Measurements from ENCODE around the gene OSGEPL1.
"Not testable (repeated sequence)": the region's sequence is repeated elsewhere in the genome, so short reads cannot be mapped to it uniquely, and the experiment has no call there.

The OSGEPL1 gene

DNA sequence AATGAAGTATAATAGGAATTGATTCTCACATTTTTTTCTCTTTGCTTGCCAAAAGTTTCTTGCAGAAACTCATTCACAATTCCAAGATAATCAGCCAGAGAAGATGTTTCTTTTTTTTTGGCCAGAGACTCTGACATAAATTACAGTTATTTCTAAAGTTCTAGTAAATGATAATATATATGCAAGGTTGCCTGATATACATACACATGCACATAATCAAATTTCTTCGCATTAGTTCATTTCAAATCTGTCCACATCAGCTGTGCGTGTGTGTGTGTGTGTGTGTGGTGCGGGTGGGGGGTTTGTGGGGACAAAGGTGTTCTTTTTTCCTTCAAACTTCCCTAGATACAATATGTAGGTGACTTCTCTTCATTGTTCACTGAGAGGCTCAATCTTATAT lies 33.2 kb downstream of the OSGEPL1 start:
- DNase-seq, result no peak

DNA sequence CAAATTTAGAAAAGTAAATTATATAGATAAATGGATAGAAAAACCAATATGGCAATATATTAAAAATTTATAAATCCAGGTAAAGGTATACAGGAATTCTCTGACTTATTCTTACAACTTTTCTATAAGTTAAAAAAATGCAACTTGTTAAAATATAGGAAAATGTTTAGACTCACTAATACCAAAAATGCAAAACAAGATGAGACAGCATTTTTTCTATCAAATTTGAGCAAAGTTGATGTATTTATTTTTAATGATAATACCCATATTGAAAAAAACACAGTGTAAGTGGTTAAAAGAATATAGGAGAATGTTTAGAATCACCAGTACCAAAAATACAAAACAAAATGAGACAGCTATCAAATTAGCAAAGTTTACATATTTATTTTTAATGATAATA lies 35.7 kb downstream of the OSGEPL1 start:
- no peak for DNase-seq

DNA sequence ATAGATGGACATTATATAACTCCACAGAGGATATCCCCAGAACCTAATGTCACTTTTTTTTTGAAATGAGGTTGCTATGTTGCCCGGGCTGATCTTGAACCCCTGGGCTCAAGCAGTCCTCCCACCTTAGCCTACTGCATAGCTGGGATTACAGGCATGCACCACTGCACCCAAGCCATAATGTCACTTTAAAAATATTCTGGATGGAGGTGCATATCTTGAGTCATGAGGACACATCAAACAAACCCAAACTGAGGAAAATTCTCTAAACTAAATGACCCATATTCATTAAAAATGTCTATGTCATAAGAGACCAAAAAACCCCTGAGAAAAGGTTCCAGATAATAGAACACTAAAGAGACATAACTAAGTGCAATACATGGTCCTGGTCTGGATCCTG lies 36.3 kb downstream of the OSGEPL1 start:
- DNase-seq, result no peak

DNA sequence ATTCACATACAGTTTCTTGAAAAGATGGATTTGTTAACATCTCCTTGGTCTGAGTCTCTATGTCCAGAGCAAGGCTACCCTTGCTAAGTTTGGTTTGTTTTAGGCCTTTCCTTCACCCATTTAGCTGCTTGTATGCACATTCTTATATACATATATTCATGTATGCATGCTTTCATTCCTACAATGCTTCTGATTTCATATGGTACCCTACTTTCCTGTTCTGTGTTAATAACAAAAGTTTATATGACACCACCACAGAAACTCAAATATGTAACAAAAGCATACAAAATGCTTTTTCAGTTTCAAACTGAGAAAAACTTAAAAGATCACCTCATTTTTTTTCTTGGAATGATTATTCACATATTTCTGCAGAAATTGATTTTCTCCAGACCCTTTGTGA lies 39.4 kb downstream of the OSGEPL1 start:
- no peak for DNase-seq

DNA sequence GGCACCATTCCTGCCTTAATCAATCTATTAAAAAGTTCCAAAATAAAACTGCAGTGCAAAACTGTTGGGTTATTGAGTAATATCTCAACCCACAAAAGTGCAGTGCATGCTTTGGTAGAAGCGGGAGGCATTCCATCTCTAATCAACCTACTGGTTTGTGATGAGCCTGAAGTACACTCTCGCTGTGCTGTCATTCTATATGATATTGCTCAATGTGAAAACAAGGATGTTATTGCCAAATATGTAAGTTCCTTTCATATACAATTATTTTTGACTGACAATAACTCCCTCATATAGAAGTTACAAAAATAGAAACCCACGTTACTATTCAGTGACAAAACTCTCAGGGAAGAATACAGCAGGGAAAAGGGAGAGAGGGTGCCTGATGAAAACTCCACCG lies 43.0 kb downstream of the OSGEPL1 start:
- no peak for DNase-seq

DNA sequence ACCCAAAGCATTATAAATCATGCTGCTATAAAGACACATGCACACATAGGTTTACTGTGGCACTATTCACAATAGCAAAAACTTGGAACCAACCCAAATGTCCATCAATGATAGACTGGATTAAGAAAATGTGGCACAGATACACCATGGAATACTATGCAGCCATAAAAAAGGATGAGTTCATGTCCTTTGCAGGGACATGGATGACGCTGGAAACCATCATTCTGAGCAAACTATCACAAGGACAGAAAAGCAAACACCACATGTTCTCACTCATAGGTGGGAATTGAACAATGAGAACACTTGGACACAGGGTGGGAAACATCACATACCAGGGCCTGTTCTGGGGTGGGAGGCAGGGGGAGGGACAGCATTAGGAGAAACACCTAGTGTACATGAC lies 45.0 kb downstream of the OSGEPL1 start:
- not testable (repeated sequence) for DNase-seq

DNA sequence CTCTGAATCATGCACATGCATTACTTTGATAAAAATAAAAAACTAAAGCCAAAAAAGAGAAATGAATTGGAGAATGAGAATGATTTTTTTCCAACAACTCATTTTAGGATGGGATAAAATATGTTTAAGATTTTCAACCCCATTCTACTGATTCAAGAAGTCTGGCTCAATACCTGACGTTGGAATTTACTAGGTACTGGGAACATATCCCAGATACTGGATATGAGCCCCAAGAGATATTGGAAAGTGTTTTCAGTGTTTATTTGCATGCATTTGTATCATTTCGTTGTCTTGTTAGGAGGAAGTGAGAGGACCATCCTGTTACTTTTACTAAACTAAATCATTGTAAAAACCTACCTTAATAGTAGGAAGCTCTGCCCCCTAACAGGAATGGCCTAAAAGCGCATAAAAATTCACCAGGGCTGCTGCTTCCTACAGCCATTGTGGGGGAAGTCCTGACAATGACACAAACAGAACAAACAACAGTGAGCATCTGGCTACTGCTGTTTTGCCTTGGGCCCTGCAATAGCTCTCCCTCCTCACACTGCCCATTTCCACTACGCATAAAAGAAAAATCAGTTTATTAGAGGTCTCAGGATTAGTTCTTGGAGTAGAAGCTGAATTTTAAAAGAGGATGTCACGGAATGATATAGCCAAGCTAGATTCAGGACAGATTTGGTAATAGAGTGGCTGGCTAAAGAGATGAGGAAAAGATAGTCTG lies 52.9 kb downstream of the OSGEPL1 start:
- no peak for DNase-seq

DNA sequence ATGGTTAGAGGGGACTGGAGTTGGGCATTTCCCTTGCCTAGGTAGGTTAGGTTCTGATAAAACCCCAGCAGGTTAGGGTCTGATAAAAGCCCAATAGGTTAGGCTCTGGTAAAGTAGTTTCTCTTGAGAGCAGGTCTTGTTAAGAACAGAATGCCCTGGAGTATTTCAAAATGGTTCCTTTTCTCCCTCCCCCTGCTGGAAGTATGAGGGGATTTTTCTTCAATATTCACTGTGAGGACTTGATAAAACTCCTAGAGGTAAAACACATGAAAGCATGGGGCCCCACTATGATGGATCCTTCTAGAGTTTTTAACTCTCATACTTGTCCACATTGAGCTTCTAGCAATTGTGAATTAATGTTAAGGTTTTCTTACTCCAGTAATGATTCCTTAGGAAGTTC lies 60.5 kb downstream of the OSGEPL1 start:
- no peak for DNase-seq

DNA sequence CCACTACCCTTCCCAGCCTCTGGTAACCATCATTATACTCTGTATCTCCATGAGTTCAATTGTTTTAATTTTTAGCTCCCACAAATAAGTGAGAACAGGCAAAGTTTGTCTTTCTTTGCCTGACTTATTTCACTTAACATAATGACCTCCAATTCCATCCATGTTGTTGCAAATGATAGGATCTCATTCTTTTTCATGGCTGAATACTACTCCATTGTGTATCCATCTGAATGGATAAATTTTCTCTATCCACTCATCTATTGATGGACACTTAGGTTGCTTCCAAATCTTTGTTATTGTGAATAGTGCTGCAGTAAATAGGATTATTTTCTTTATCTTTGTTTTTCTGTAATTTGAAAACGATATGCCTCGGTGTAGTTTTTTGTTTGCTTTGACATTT lies 61.9 kb downstream of the OSGEPL1 start:
- no peak for DNase-seq

DNA sequence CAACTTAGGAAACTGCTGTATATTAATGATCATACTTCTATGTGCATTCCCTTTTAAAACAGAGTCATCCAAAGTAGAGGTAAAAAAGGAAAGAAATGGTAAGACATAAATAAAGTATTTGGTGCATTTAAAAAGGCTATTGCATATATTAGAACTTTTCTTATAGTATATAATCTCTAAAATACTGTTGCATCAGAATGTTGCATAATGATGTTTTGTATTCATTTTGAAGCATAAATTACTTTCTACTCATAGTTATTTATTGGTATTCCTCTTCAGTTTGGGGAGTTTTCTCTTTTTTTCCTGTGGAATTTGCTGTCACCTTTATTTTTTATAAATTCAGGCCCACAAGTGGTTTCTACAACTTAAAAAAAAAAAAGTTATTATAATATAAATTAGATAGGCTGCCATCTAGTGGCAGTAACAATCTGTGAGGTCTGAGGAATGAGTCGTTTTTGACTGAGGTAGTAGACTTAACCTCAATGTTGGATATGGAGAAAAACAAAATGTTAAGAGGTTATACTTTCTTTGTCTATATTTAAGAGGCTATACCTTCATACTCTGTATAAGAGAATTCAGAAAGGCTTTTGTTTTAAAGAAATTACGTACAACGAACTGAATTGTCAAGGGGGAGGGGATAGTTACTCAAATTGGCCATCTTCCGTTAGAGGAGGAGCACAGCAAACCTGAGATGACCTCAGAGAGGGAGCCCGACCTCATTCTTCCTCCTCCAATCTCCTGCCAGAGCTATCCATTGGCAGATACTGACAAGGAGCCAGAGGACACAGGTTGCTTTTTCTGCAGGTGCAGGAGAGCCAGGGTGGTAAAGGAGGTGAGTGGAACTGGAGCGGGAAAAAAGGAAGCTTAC lies 64.3 kb downstream of the OSGEPL1 start:
- DNase-seq, result no peak
